T-cell (primary cell): ENCODE measurements around the gene PDGFC. TPM values are rescaled to one million over a fixed set of nuclear protein-coding genes. Genes with fewer than 3 reads are reported as not detected.

ENCODE experiments used
- ATAC-seq, 4 experiments: fragments of 200-7000 bp in 3 of 4; fragments of 150-1000 bp in 1 of 4; cut with Tn5 transposase; replicated peaks in 1 of 4; 1 replicate in 3 of 4; 2 replicates in 1 of 4; pipeline ENCODE4 v1.10.0; 2021; ENCODE audit warnings: moderate library complexity in 3 of 4, mild to moderate bottlenecking in 2 of 4, moderate number of reproducible peaks in 1 of 4
- CTCF ChIA-PET, 2 donors: fragments of 300-600 bp; sonication (Branson Sonifier 250); formaldehyde crosslinking; loops; one replicate each; lab custom pipeline; 2022; ENCODE audit warnings: antibody characterized with exemption in 2 of 2; lab: Charles Lee
- POLR2A ChIA-PET, 2 donors: fragments of 300-600 bp; sonication (Branson Sonifier 250); formaldehyde crosslinking; loops; one replicate each; lab custom pipeline; 2022; ENCODE audit warnings: antibody characterized with exemption in 2 of 2; lab: Charles Lee
- DNase-seq, 35 experiments: peaks; one replicate each; pipeline versions ENCODE4 v3.0.0 to v3.0.0-alpha.2; 2013 to 2023
- H3K27ac ChIP-seq: one replicate; pipeline ENCODE4 v1.5.1; 2013; ENCODE audit warnings: low read length
- H3K27me3 ChIP-seq, 2 experiments: replicated peaks in 1 of 2; 1 replicate in 1 of 2; 2 replicates in 1 of 2; pipeline versions ENCODE4 v1.6.1 to v1.7.0; 2013; ENCODE audit warnings: low read length in 1 of 2, mixed read lengths in 1 of 2; ENCODE audit not compliant: control insufficient read depth in 2 of 2, insufficient read depth in 2 of 2; ENCODE audit errors: extremely low read depth in 1 of 2
- H3K36me3 ChIP-seq, 2 donors: 1 replicate in 1 of 2; 2 replicates in 1 of 2; pipeline versions ENCODE4 v1.6.1 to v1.7.0; 2013; ENCODE audit warnings: low read length in 1 of 2; ENCODE audit not compliant: control insufficient read depth in 2 of 2, insufficient read depth in 1 of 2; ENCODE audit errors: extremely low read depth in 1 of 2
- H3K4me1 ChIP-seq, 2 experiments: 1 replicate in 1 of 2; 2 replicates in 1 of 2; pipeline versions ENCODE4 v1.6.1 to v1.7.0; 2013; ENCODE audit warnings: low read length in 2 of 2, mixed read lengths in 1 of 2; ENCODE audit not compliant: insufficient read depth in 2 of 2, control insufficient read depth in 1 of 2; ENCODE audit errors: extremely low read depth in 1 of 2
- H3K4me3 ChIP-seq, 2 donors: 1 replicate in 1 of 2; 2 replicates in 1 of 2; pipeline versions ENCODE4 v1.5.1 to v1.7.0; 2013; ENCODE audit warnings: mild to moderate bottlenecking in 2 of 2, low read length in 1 of 2, moderate library complexity in 1 of 2; ENCODE audit not compliant: control insufficient read depth in 1 of 2; ENCODE audit errors: extremely low read depth in 1 of 2
- H3K9me3 ChIP-seq: 2 replicates; pipeline ENCODE4 v1.7.0; 2013
- H3K27ac Mint-ChIP-seq, 2 donors: one replicate each; pipeline ENCODE4 v1.8.0; 2020 to 2021; ENCODE audit warnings: mild to moderate bottlenecking in 2 of 2, mixed read lengths in 2 of 2
- H3K27me3 Mint-ChIP-seq, 2 donors: one replicate each; pipeline ENCODE4 v1.8.0; 2021 to 2022; ENCODE audit warnings: mixed read lengths in 2 of 2
- H3K36me3 Mint-ChIP-seq: one replicate; pipeline ENCODE4 v1.8.0; 2021; ENCODE audit warnings: mixed read lengths
- H3K4me1 Mint-ChIP-seq, 3 donors: one replicate each; pipeline ENCODE4 v1.8.0; 2020 to 2022; ENCODE audit warnings: mixed read lengths in 3 of 3, mild to moderate bottlenecking in 1 of 3
- H3K4me3 Mint-ChIP-seq, 3 donors: one replicate each; pipeline ENCODE4 v1.8.0; 2020 to 2022; ENCODE audit warnings: mild to moderate bottlenecking in 3 of 3, mixed read lengths in 3 of 3, moderate library complexity in 3 of 3
- H3K9me3 Mint-ChIP-seq, 3 donors: one replicate each; pipeline ENCODE4 v1.8.0; 2020 to 2022; ENCODE audit warnings: mixed read lengths in 3 of 3
- WGBS: methylation state at CpG from one replicate; pipeline ENCODE4 v1.1.5; 2013; ENCODE audit warnings: missing lambda C conversion rate; ENCODE audit not compliant: insufficient coverage; 5-methylcytosine and 5-hydroxymethylcytosine counted together
- total RNA-seq, 35 experiments: library from RNA in 6 of 35; stranded (reverse) in 6 of 35; fragments of 120-200 nt in 1 of 35; gene quantifications; one replicate each; pipeline versions ENCODE4 v1.2.1 to v1.2.4 and lab custom pipeline; 2013 to 2026

The PDGFC gene
- total RNA-seq, 5 donors from 2014 or later (not counting 1 experiment from before 2014, with no cell fraction given), result 0.12 to 1.5 (median 0.47) TPM

DNA sequence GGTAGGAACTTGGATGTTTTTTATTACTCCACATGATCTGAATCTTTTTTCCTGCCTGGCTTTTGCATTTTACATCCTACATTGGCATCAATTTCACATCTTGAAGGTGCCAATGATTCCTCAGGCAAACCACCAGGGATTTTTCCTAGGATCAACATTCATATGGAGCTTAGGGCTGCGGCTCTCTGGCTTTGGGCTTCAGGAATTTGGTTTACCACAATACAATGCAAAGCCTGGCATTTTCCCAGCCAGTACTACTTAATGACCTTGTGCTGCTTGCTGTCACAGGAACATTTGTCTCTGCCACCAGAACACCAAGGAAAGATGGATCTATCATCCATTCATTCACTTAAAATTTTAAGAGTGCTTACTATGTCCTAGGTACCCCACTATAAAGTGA is 180.7 kb downstream of the PDGFC start:
- no peaks in the 10 kb centered on the region for H3K36me3 ChIP-seq
- POLR2A ChIA-PET, result no interaction called here
- CTCF ChIA-PET, result no interaction called here
- no peaks in the 10 kb centered on the region for H3K4me1 ChIP-seq
- no peak overlapping the region for H3K27ac ChIP-seq
- Mint-ChIP-seq H3K27me3 (no peaks in the 10 kb centered on the region), H3K4me3 (no peak overlapping the region), H3K9me3 (no peaks in the 10 kb centered on the region), H3K4me1 (no peaks in the 10 kb centered on the region), H3K27ac (no peak overlapping the region), H3K36me3 (no peaks in the 10 kb centered on the region)
- 71% methylated on average over 1 of the region's 1 CpG for WGBS
- H3K4me3 ChIP-seq, result no peak overlapping the region
- ATAC-seq, result no peak
- no peaks in the 10 kb centered on the region for H3K27me3 ChIP-seq
- no peak for DNase-seq
- no peaks in the 10 kb centered on the region for H3K9me3 ChIP-seq

DNA sequence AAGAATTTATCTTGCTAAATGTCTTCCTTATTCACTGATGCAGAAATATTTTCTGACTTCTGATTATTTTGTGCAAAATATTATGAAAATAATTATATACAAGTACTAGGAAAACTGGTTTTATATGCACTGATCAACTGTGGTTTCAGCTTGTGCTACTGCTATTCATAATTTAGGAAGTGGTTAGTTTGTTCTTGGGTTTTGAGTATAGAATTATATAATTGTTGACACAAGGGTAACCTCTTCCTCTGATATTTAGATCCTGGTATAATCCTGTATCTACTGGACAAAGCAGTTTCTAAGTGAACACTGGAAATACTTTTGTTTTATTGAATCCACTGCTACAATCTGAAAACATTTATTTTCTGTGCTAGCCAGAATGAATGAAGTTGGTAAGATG is 182.8 kb downstream of the PDGFC start:
- no peak for ATAC-seq
- CTCF ChIA-PET, result no interaction called here
- Histone ChIP-seq H3K27ac (no peak overlapping the region), H3K4me1 (no peaks in the 10 kb centered on the region), H3K27me3 (no peaks in the 10 kb centered on the region), H3K9me3 (no peaks in the 10 kb centered on the region), H3K36me3 (no peaks in the 10 kb centered on the region), H3K4me3 (no peak overlapping the region)
- POLR2A ChIA-PET, result no interaction called here
- no peaks in the 10 kb centered on the region for H3K36me3 Mint-ChIP-seq
- H3K4me3 Mint-ChIP-seq, result no peak overlapping the region
- no peaks in the 10 kb centered on the region for H3K27me3 Mint-ChIP-seq
- H3K27ac Mint-ChIP-seq, result no peak overlapping the region
- no peak for DNase-seq
- H3K9me3 Mint-ChIP-seq, result no peaks in the 10 kb centered on the region
- no peaks in the 10 kb centered on the region for H3K4me1 Mint-ChIP-seq

DNA sequence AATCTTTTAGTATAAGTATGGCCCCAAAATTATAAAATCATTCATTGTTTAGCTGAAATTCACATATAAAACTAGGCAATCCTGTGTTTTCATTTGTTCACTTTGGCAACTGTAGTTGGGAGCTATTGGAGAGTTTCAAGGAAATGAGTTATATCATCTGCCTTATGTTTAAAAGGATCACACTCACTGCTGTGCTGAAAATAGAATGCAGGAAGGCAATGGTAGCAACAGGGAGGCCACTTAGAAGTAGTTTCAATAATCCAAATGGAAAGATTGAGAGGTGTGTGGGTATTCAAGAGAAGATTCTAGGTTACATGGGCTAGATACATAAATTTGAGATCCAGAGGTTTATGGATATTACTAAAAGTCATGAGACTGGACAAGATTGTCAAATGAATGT is 184.9 kb downstream of the PDGFC start:
- H3K27ac Mint-ChIP-seq, result no peak overlapping the region
- no peak for ATAC-seq

DNA sequence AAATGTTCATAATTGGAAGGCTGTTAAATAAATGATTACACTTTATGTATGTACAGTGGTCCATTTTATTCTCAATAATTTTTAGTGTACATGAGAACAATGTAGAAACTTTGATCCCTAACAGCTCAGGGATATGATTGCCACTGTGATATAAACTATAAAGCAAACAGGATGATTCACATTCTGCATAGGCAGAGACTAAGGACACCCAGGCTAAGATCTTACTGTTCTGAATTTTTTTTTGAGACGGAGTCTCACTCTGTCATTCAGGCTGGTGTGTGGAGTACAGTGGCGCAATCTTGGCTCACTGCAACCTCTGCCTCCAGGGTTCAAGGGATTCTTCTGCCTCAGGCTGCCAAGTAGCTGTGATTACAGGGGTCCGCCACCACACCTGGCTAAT is 186.6 kb downstream of the PDGFC start:
- Histone ChIP-seq H3K36me3 (no peaks in the 10 kb centered on the region), H3K4me3 (no peak overlapping the region), H3K9me3 (no peaks in the 10 kb centered on the region), H3K27me3 (no peaks in the 10 kb centered on the region), H3K27ac (no peak overlapping the region), H3K4me1 (no peaks in the 10 kb centered on the region)
- Mint-ChIP-seq H3K36me3 (no peaks in the 10 kb centered on the region), H3K4me1 (no peaks in the 10 kb centered on the region), H3K9me3 (peaks cover 0 to 5% (median 0%) of the 10 kb centered on the region in 3 donors), H3K27me3 (no peaks in the 10 kb centered on the region), H3K27ac (no peak overlapping the region), H3K4me3 (no peak overlapping the region)
- CTCF ChIA-PET, result no interaction called here
- DNase-seq, result no peak
- 95% methylated on average over 3 of the region's 3 CpGs for WGBS
- POLR2A ChIA-PET, result no interaction called here
- ATAC-seq, result no peak

More for the DNA sequence above, 184.9 kb downstream of the PDGFC start:
- ChIA-PET CTCF (no interaction called here), POLR2A (no interaction called here)
- no peaks in the 10 kb centered on the region for H3K36me3 ChIP-seq
- no peak for DNase-seq
- H3K4me3 ChIP-seq, result no peak overlapping the region
- Mint-ChIP-seq H3K36me3 (no peaks in the 10 kb centered on the region), H3K9me3 (peaks cover 0 to 5% (median 0%) of the 10 kb centered on the region in 3 donors), H3K4me1 (no peaks in the 10 kb centered on the region), H3K4me3 (no peak overlapping the region), H3K27me3 (no peaks in the 10 kb centered on the region)
- no peaks in the 10 kb centered on the region for H3K9me3 ChIP-seq
- no peak overlapping the region for H3K27ac ChIP-seq
- H3K4me1 ChIP-seq, result no peaks in the 10 kb centered on the region
- no peaks in the 10 kb centered on the region for H3K27me3 ChIP-seq

DNA sequence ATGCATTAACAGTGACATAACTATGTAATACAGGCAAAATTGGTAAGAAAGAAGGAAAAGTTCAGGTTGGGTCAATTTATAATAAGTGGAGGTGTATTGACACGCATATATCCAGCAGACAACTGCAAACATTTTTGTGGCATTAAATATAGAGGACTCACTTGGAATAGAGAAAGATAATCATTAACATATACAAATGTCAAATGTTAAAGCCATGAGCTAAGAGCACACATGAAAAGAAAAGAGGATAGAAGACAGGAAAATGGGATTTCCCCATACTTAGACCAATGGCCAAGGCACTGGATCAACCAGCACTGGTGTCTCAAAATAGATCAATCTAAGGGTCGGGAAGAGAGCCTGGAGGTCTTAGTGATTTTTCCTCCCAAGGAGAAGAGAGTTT is 187.6 kb downstream of the PDGFC start:
- no peaks in the 10 kb centered on the region for H3K4me1 Mint-ChIP-seq

DNA sequence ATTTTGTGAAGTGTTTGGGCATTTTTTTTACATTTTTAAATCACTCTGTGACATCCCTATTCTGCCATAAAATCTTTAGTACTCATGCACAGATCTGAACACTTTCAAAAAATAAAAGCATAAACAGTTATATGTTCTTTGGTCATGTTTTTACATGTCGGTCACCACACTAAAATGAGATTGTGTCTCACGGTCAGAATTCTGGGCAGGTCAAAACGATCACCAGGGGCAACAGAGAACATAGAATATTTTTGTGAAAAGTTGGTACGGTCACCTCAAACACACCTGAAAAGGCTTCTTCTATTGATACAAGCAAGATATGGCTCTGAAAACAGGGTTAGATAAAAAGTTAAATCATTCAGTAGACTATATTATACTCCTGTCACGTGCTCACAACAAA is 189.1 kb downstream of the PDGFC start:
- peaks cover 0 to 5% (median 0%) of the 10 kb centered on the region in 3 donors for H3K9me3 Mint-ChIP-seq
- H3K27me3 Mint-ChIP-seq, result no peaks in the 10 kb centered on the region
- no peak overlapping the region for H3K4me3 Mint-ChIP-seq
- no peaks in the 10 kb centered on the region for H3K9me3 ChIP-seq
- no peaks in the 10 kb centered on the region for H3K36me3 ChIP-seq
- no peak for ATAC-seq
- no peak for DNase-seq
- CTCF ChIA-PET, result no interaction called here
- H3K27me3 ChIP-seq, result no peaks in the 10 kb centered on the region
- H3K4me1 Mint-ChIP-seq, result no peaks in the 10 kb centered on the region
- H3K4me3 ChIP-seq, result no peak overlapping the region
- no peaks in the 10 kb centered on the region for H3K36me3 Mint-ChIP-seq
- 100% methylated on average over 1 of the region's 5 CpGs for WGBS
- H3K27ac Mint-ChIP-seq, result no peak overlapping the region
- POLR2A ChIA-PET, result no interaction called here
- no peaks in the 10 kb centered on the region for H3K4me1 ChIP-seq
- H3K27ac ChIP-seq, result no peak overlapping the region

More for the DNA sequence above, 187.6 kb downstream of the PDGFC start:
- WGBS, result no CpG with 5 or more reads among the region's 2 CpGs
- Histone ChIP-seq H3K9me3 (no peaks in the 10 kb centered on the region), H3K4me1 (no peaks in the 10 kb centered on the region), H3K27me3 (no peaks in the 10 kb centered on the region), H3K36me3 (no peaks in the 10 kb centered on the region), H3K4me3 (no peak overlapping the region), H3K27ac (no peak overlapping the region)
- DNase-seq, result no peak
- H3K27me3 Mint-ChIP-seq, result no peaks in the 10 kb centered on the region
- H3K27ac Mint-ChIP-seq, result no peak overlapping the region
- POLR2A ChIA-PET, result no interaction called here
- H3K36me3 Mint-ChIP-seq, result no peaks in the 10 kb centered on the region
- ATAC-seq, result no peak
- peaks cover 0 to 5% (median 0%) of the 10 kb centered on the region in 3 donors for H3K9me3 Mint-ChIP-seq
- CTCF ChIA-PET, result no interaction called here
- H3K4me3 Mint-ChIP-seq, result no peak overlapping the region

DNA sequence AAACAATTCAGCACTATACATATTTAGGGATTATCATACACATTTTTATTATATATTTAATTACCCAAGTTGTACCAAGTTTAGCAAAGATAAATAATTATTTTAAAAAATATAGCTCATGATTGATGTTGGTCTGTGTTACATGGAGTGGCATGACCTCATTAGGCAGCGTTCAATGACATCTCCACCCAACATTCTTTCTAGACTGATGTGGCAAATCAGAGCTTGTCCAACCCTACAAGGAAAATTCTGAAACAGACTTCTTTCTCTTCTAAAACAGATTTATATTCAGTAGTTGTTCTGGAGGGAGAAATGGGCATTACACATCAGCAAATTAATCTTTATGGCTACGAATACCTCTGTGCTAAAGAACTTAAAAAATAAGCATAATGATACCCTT is 189.7 kb downstream of the PDGFC start:
- Histone ChIP-seq H3K4me3 (no peak overlapping the region), H3K9me3 (no peaks in the 10 kb centered on the region), H3K27ac (no peak overlapping the region), H3K4me1 (no peaks in the 10 kb centered on the region), H3K36me3 (no peaks in the 10 kb centered on the region), H3K27me3 (no peaks in the 10 kb centered on the region)
- ATAC-seq, result no peak
- Mint-ChIP-seq H3K9me3 (peaks cover 0 to 5% (median 0%) of the 10 kb centered on the region in 3 donors), H3K27ac (no peak overlapping the region), H3K27me3 (no peaks in the 10 kb centered on the region), H3K4me1 (no peaks in the 10 kb centered on the region), H3K36me3 (no peaks in the 10 kb centered on the region), H3K4me3 (no peak overlapping the region)
- ChIA-PET CTCF (interaction anchor here in 1 of 2 donors (0.6 kb wide), 1 partner anchor 44 kb away, joined by 6 read pairs; no protein-coding TSS in a partner anchor), POLR2A (no interaction called here)
- no CpG with 5 or more reads among the region's 2 CpGs for WGBS
- DNase-seq, result no peak
